ENCODE measurements around the gene SLC26A4. TPM values are rescaled to one million over a fixed set of nuclear protein-coding genes. Genes with fewer than 3 reads are reported as not detected.

The SLC26A4 gene
- total and polyA plus RNA-seq, 10 of the 15 experiments (the other 5 are each of a cell fraction or from before 2014, with no cell fraction given) = 0.01 to 0.18 (median 0.08) TPM; not detected in 5

DNA sequence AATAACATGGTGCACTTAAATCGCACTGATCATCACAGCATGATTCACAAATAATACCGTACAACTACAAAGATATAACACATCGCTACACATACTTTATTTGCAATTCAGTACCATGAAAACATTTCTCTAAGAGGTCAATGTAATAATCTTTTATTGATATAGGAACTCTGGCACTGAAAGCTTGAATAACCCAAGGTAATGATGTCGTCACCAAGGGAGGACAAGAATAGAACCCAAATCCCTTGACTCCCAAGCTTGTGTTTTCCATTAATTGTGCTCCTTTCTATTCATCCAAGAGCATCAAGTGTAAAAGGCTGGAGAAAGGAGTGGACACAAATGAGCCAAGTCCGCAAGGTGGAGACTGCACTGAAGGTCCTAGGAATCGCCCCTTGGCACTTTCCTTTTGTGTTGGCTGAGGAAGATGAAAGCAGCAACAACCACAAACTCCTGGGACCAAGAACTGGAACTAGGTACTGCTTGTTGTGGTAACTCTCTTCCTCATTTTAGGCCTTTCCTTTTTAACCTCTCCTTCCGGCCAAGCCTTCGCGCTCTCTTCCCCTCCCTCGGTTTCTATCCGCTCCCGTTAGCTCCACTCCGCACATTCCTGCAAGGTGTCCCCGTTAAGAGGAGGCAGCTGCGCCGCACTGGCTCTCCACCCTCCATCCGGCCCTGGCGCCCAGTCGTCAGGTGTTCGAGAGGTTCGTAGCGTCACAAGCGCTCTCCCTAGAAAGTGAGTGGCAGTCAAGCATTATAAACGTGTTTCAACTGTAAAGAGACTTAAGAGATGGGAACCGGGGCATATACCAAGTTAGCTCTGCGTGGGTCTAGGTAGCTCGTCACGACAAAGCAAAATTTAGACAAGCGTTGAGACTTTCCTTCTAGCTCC, 82.3 kb downstream of the SLC26A4 start (continued):
- no peak for TF ChIP-seq BHLHE40 (IDR thresholded peaks at IDR 0.05; ENCODE audit: borderline replicate concordance in 1 of 2, low read depth in 2 of 2, low read length in 1 of 2)
- no peak for TF ChIP-seq NFYB (IDR thresholded peaks at IDR 0.05; ENCODE audit: insufficient read depth, low read depth, low read length)
- TF ChIP-seq MEF2A (IDR thresholded peaks at IDR 0.05; ENCODE audit: insufficient read depth, low read depth, low read length) = no peak
- TF ChIP-seq ZNF207 (IDR thresholded peaks at IDR 0.05; ENCODE audit: borderline replicate concordance) = no peak
- no peak for TF ChIP-seq POLR2AphosphoS2 (IDR thresholded peaks at IDR 0.05; ENCODE audit: low read depth, low read length)
- 0 out of 2 replicates have a peak, but pooled peaks have one; percentile 28 for TF ChIP-seq WRNIP1 (IDR thresholded peaks at IDR 0.05; ENCODE audit: borderline replicate concordance, low read depth, low read length)
- TF ChIP-seq PAX5 (IDR thresholded peaks at IDR 0.05; ENCODE audit: borderline replicate concordance, low read depth, low read length) = peak; percentile 62; the same call in 1 of the 2 replicates
- no peak for TF ChIP-seq EGR1 (IDR thresholded peaks at IDR 0.05; ENCODE audit: borderline replicate concordance in 1 of 2, low read depth in 2 of 2, low read length in 2 of 2)
- TF ChIP-seq NFYA (IDR thresholded peaks at IDR 0.05; ENCODE audit: borderline replicate concordance, low read depth, low read length) = no peak
- TF ChIP-seq TCF12 (IDR thresholded peaks at IDR 0.05; ENCODE audit: low read depth, low read length) = peak; percentile 45; the same call in 1 of the 2 replicates
- peak; percentile 49; the same call in 1 of the 2 replicates for TF ChIP-seq POLR2A (IDR thresholded peaks at IDR 0.05; ENCODE audit: low read depth, low read length)
- no peak for TF ChIP-seq CHD4 (IDR thresholded peaks at IDR 0.05)
- TF ChIP-seq ZZZ3 (IDR thresholded peaks at IDR 0.05; ENCODE audit: control insufficient read depth, insufficient read length, low read depth) = no peak
- TF ChIP-seq SMARCA5 (IDR thresholded peaks at IDR 0.05) = 0 out of 2 replicates have a peak, but pooled peaks have one; percentile 28
- TF ChIP-seq TBL1XR1 (IDR thresholded peaks at IDR 0.05; ENCODE audit: low read depth, low read length) = peak; percentile 16; the same call in 1 of the 2 replicates
- no peak for TF ChIP-seq YY1 (IDR thresholded peaks at IDR 0.05; ENCODE audit: low read depth, low read length)
- TF ChIP-seq DPF2 (IDR thresholded peaks at IDR 0.05) = peak; percentile 85
- no peak for TF ChIP-seq CREB1 (IDR thresholded peaks at IDR 0.05; ENCODE audit: low read depth)
- peak; percentile 27 to 58; a peak in 2 of 4 replicates for TF ChIP-seq EP300 (IDR thresholded peaks at IDR 0.05; ENCODE audit: borderline replicate concordance in 1 of 2, control insufficient read depth in 1 of 2, low read depth in 2 of 2, low read length in 2 of 2)
- no peak for TF ChIP-seq PML (IDR thresholded peaks at IDR 0.05; ENCODE audit: low read length)
- TF ChIP-seq NBN (IDR thresholded peaks at IDR 0.05) = peak; percentile 65
- TF ChIP-seq FOXK2 (IDR thresholded peaks at IDR 0.05) = no peak
- TF ChIP-seq CHD2 (IDR thresholded peaks at IDR 0.05; ENCODE audit: borderline replicate concordance, low read depth, low read length) = no peak
- TF ChIP-seq, protein P1, sequence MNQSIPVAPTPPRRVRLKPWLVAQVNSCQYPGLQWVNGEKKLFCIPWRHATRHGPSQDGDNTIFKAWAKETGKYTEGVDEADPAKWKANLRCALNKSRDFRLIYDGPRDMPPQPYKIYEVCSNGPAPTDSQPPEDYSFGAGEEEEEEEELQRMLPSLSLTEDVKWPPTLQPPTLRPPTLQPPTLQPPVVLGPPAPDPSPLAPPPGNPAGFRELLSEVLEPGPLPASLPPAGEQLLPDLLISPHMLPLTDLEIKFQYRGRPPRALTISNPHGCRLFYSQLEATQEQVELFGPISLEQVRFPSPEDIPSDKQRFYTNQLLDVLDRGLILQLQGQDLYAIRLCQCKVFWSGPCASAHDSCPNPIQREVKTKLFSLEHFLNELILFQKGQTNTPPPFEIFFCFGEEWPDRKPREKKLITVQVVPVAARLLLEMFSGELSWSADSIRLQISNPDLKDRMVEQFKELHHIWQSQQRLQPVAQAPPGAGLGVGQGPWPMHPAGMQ (IDR thresholded peaks at IDR 0.05; ENCODE audit: borderline replicate concordance) = no peak
- peak; percentile 74 for TF ChIP-seq CBFB (IDR thresholded peaks at IDR 0.05; ENCODE audit: low read depth)
- TF ChIP-seq KLF5 (IDR thresholded peaks at IDR 0.05; ENCODE audit: partially characterized antibody) = no peak
- TF ChIP-seq EZH2 (IDR thresholded peaks at IDR 0.05; ENCODE audit: borderline replicate concordance, control insufficient read depth, low read depth, low read length) = no peak
- no peak for TF ChIP-seq RBBP5 (conservative IDR thresholded peaks at IDR 0.05)
- no peak for TF ChIP-seq SREBF1 (IDR thresholded peaks at IDR 0.05; ENCODE audit: low read length)
